H9 (cell line): ENCODE results near the gene F5. TPM values are rescaled to one million over a fixed set of nuclear protein-coding genes. Genes with fewer than 3 reads are reported as not detected.
A peak's percentile ranks its signal among the peaks of the same experiment; 100 is the strongest.

Experiments
- DNase-seq: peaks from one replicate; pipeline ENCODE4 v3.0.0-alpha.2; 2017
- H2AFZ ChIP-seq: one replicate; pipeline ENCODE4 v1.6.1; 2013; ENCODE audit warnings: mild to moderate bottlenecking, low read length, control low read depth, moderate library complexity
- H2AK5ac ChIP-seq: 2 replicates; pipeline ENCODE4 v1.6.1; 2013; ENCODE audit warnings: low read length, control low read depth, mixed read lengths; ENCODE audit not compliant: insufficient read length
- H2BK120ac ChIP-seq: one replicate; pipeline ENCODE4 v1.6.1; 2013; ENCODE audit warnings: low read depth, mild to moderate bottlenecking, low read length, control low read depth, inconsistent platforms; ENCODE audit not compliant: poor library complexity, severe bottlenecking
- H2BK12ac ChIP-seq: 2 replicates; pipeline ENCODE4 v1.6.1; 2013; ENCODE audit warnings: low read length, control low read depth, mixed read lengths, low read depth; ENCODE audit not compliant: insufficient read length
- H2BK15ac ChIP-seq: 2 replicates; pipeline ENCODE4 v1.6.1; 2013; ENCODE audit warnings: low read depth, low read length, control low read depth
- H2BK20ac ChIP-seq: one replicate; pipeline ENCODE4 v1.6.1; 2013; ENCODE audit warnings: low read depth, mild to moderate bottlenecking, low read length, control low read depth, inconsistent platforms; ENCODE audit not compliant: poor library complexity, severe bottlenecking
- H2BK5ac ChIP-seq: 2 replicates; pipeline ENCODE4 v1.6.1; 2013; ENCODE audit warnings: low read length, control low read depth, mixed read lengths; ENCODE audit not compliant: insufficient read length
- H3K14ac ChIP-seq: 2 replicates; pipeline ENCODE4 v1.6.1; 2013; ENCODE audit warnings: low read length, control low read depth; ENCODE audit not compliant: insufficient read depth
- H3K18ac ChIP-seq: 2 replicates; pipeline ENCODE4 v1.6.1; 2013; ENCODE audit warnings: low read depth, mild to moderate bottlenecking, mixed read lengths, low read length, control low read depth; ENCODE audit not compliant: insufficient read length
- H3K23ac ChIP-seq: 2 replicates; pipeline ENCODE4 v1.6.1; 2013; ENCODE audit warnings: low read length, control low read depth, mixed read lengths, low read depth; ENCODE audit not compliant: insufficient read length
- H3K23me2 ChIP-seq: 2 replicates; pipeline ENCODE4 v1.6.1; 2013; ENCODE audit warnings: low read depth, mild to moderate bottlenecking, mixed read lengths, low read length, control low read depth; ENCODE audit not compliant: insufficient read length, poor library complexity, severe bottlenecking
- H3K27ac ChIP-seq: 2 replicates; pipeline ENCODE4 v1.5.1; 2013; ENCODE audit warnings: low read length, control low read depth, mixed read lengths, low read depth; ENCODE audit not compliant: insufficient read length
- H3K27me3 ChIP-seq: 2 replicates; pipeline ENCODE4 v1.6.1; 2013; ENCODE audit warnings: low read length, control low read depth, inconsistent platforms; ENCODE audit not compliant: insufficient read depth
- H3K4ac ChIP-seq: 2 replicates; pipeline ENCODE4 v1.6.1; 2013; ENCODE audit warnings: low read depth, mild to moderate bottlenecking, control low read depth, inconsistent platforms, low read length, moderate library complexity
- H3K4me1 ChIP-seq: 2 replicates; pipeline ENCODE4 v1.6.1; 2013; ENCODE audit warnings: low read length, control low read depth, inconsistent platforms; ENCODE audit not compliant: insufficient read depth
- H3K4me2 ChIP-seq: 2 replicates; pipeline ENCODE4 v1.6.1; 2013; ENCODE audit warnings: low read length, control low read depth, mixed read lengths; ENCODE audit not compliant: insufficient read length, insufficient read depth
- H3K56ac ChIP-seq: 2 replicates; pipeline ENCODE4 v1.6.1; 2013; ENCODE audit warnings: low read depth, mild to moderate bottlenecking, mixed read lengths, low read length, control low read depth; ENCODE audit not compliant: insufficient read length
- H3K79me1 ChIP-seq: 2 replicates; pipeline ENCODE4 v1.6.1; 2013; ENCODE audit warnings: low read depth, mild to moderate bottlenecking, moderate library complexity, low read length, control low read depth, inconsistent platforms; ENCODE audit not compliant: insufficient read depth, poor library complexity, severe bottlenecking
- H3K79me2 ChIP-seq: 2 replicates; pipeline ENCODE4 v1.6.1; 2013; ENCODE audit warnings: low read length, control low read depth, inconsistent platforms; ENCODE audit not compliant: insufficient read depth
- H3K9ac ChIP-seq: 2 replicates; pipeline ENCODE4 v1.6.1; 2013; ENCODE audit warnings: low read length, control low read depth, mixed read lengths; ENCODE audit not compliant: insufficient read length; ENCODE audit errors: extremely low read depth
- H3K9me3 ChIP-seq: one replicate; pipeline ENCODE4 v1.6.1; 2013; ENCODE audit warnings: low read depth, low read length, inconsistent platforms; ENCODE audit not compliant: control insufficient read depth
- H3T11ph ChIP-seq: one replicate; pipeline ENCODE4 v1.6.1; 2013; ENCODE audit warnings: mild to moderate bottlenecking, low read length, control low read depth, inconsistent platforms
- H4K20me1 ChIP-seq: one replicate; pipeline ENCODE4 v1.6.1; 2013; ENCODE audit not compliant: control insufficient read depth, insufficient read length, insufficient read depth
- H4K5ac ChIP-seq: 2 replicates; pipeline ENCODE4 v1.6.1; 2013; ENCODE audit warnings: low read depth, mild to moderate bottlenecking, mixed read lengths, low read length, control low read depth; ENCODE audit not compliant: insufficient read length
- H4K8ac ChIP-seq: replicated peaks from 2 replicates; pipeline ENCODE4 v1.6.1; 2013; ENCODE audit warnings: low read length, control low read depth, mixed read lengths, low read depth; ENCODE audit not compliant: insufficient read length
- H4K91ac ChIP-seq: 2 replicates; pipeline ENCODE4 v1.6.1; 2013; ENCODE audit warnings: low read depth, mild to moderate bottlenecking, moderate library complexity, mixed read lengths, low read length, control low read depth; ENCODE audit not compliant: insufficient read length
- H3K27ac Mint-ChIP-seq, 3 experiments: 2 replicates in 2 of 3; 3 replicates in 1 of 3; pipeline ENCODE4 v1.8.0; 2020 to 2021; ENCODE audit warnings: mixed read lengths in 3 of 3, mild to moderate bottlenecking in 1 of 3, moderate library complexity in 1 of 3
- H3K27me3 Mint-ChIP-seq: 2 replicates; pipeline ENCODE4 v1.8.0; 2021; ENCODE audit warnings: low read depth, mild to moderate bottlenecking, moderate library complexity, mixed read lengths
- H3K36me3 Mint-ChIP-seq, 3 experiments: 2 replicates in 2 of 3; 3 replicates in 1 of 3; pipeline ENCODE4 v1.8.0; 2020 to 2021; ENCODE audit warnings: low read depth in 3 of 3, mixed read lengths in 3 of 3; ENCODE audit not compliant: insufficient read depth in 1 of 3
- H3K4me1 Mint-ChIP-seq, 2 experiments: 2 replicates each; pipeline ENCODE4 v1.8.0; 2020; ENCODE audit warnings: mixed read lengths in 2 of 2
- H3K4me3 Mint-ChIP-seq, 2 experiments: 2 replicates in 1 of 2; 3 replicates in 1 of 2; pipeline ENCODE4 v1.8.0; 2020 to 2021; ENCODE audit warnings: mild to moderate bottlenecking in 2 of 2, mixed read lengths in 2 of 2, moderate library complexity in 1 of 2
- H3K9me3 Mint-ChIP-seq, 2 experiments: 2 replicates in 1 of 2; 3 replicates in 1 of 2; pipeline ENCODE4 v1.8.0; 2020; ENCODE audit warnings: mild to moderate bottlenecking in 2 of 2, mixed read lengths in 2 of 2, moderate library complexity in 1 of 2
- CTCF ChIP-seq: fragments of 200-600 bp; sonication (generic); conservative IDR thresholded peaks from 3 replicates; pipeline ENCODE4 v1.8.0; 2021; ENCODE audit warnings: antibody characterized with exemption, mild to moderate bottlenecking
- WGBS: extraction: QIAGEN DNeasy Blood & Tissue Kit; methylation state at CpG from one replicate; pipeline ENCODE4 v1.1.7; 2013; ENCODE audit warnings: missing lambda C conversion rate, low lambda C conversion rate, mixed read lengths; ENCODE audit not compliant: insufficient read length; ENCODE audit errors: extremely low coverage; 5-methylcytosine and 5-hydroxymethylcytosine counted together
- total RNA-seq: library from RNA; stranded (reverse); gene quantifications from 2 replicates; pipeline ENCODE4 v1.2.1, GENCODE V29; 2021

The F5 gene
- total RNA-seq, 1 experiment from 2014 or later = 0.04 TPM

GRCh38 chr1:169530448-169530847 is 55.8 kb downstream of the F5 start:
- no peak for TF ChIP-seq CTCF
- H2BK120ac ChIP-seq = no peak overlapping the region
- no peak overlapping the region for H3T11ph ChIP-seq
- H2BK5ac ChIP-seq = no peak overlapping the region
- peaks cover 6% of the 10 kb centered on the region; the same call in 1 of the 2 replicates for H3K4me1 ChIP-seq
- H3K18ac ChIP-seq = no peak overlapping the region
- H3K27ac ChIP-seq = no peak overlapping the region
- no peak overlapping the region for H2AFZ ChIP-seq
- Mint-ChIP-seq H3K27ac (peak overlapping the region in 1 of 3 experiments; percentile 55; a peak in 2 of 7 replicates), H3K9me3 (no peaks in the 10 kb centered on the region), H3K27me3 (no peaks in the 10 kb centered on the region), H3K36me3 (no peaks in the 10 kb centered on the region), H3K4me1 (peaks cover 27 to 42% of the 10 kb centered on the region in 2 experiments), H3K4me3 (no peak overlapping the region)
- no peaks in the 10 kb centered on the region for H3K79me2 ChIP-seq
- no peak overlapping the region for H4K91ac ChIP-seq
- WGBS = no CpG with 5 or more reads among the region's 3 CpGs
- H3K4ac ChIP-seq = no peak overlapping the region
- no peak overlapping the region for H2BK15ac ChIP-seq
- no peak overlapping the region for H3K9ac ChIP-seq
- H3K23ac ChIP-seq = no peak overlapping the region
- H2BK12ac ChIP-seq = no peak overlapping the region
- no peaks in the 10 kb centered on the region for H3K27me3 ChIP-seq
- H2AK5ac ChIP-seq = no peak overlapping the region
- no peaks in the 10 kb centered on the region for H3K23me2 ChIP-seq
- H3K4me2 ChIP-seq = no peak overlapping the region
- no peaks in the 10 kb centered on the region for H4K20me1 ChIP-seq
- H3K79me1 ChIP-seq = no peaks in the 10 kb centered on the region
- H4K5ac ChIP-seq = no peak overlapping the region
- no peak overlapping the region for H3K14ac ChIP-seq
- no peak for DNase-seq
- no peak overlapping the region for H3K56ac ChIP-seq
- H4K8ac ChIP-seq = no peak overlapping the region
- no peak overlapping the region for H2BK20ac ChIP-seq
- no peaks in the 10 kb centered on the region for H3K9me3 ChIP-seq
